Medulla oblongata (tissue), 1 donor: ENCODE results near the gene ARHGAP15.

Source experiments
- DNase-seq: peaks from one replicate; pipeline ENCODE4 v3.0.0-alpha.2; 2015; ENCODE audit errors: extremely low spot score

Gene ARHGAP15

DNA sequence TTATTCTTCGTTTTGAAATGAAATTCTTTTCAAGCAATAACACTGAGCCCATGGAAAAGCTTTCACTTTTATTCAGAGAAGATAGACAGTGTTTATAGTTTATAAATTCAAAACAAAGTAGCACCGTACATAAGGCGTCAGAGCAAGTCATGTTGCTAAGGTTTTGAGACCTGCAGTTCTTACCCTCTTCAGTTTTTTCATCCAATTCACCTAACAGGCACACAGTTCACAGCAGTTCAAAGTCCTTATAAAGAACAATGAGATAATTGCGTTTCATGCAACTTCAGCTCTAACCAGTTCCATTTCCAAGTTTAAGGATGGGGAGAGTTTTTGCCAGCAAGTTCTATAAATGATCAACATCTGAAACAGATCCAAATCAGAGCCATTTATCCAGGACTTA is 96.7 kb downstream of the ARHGAP15 start:
- DNase-seq = no peak

DNA sequence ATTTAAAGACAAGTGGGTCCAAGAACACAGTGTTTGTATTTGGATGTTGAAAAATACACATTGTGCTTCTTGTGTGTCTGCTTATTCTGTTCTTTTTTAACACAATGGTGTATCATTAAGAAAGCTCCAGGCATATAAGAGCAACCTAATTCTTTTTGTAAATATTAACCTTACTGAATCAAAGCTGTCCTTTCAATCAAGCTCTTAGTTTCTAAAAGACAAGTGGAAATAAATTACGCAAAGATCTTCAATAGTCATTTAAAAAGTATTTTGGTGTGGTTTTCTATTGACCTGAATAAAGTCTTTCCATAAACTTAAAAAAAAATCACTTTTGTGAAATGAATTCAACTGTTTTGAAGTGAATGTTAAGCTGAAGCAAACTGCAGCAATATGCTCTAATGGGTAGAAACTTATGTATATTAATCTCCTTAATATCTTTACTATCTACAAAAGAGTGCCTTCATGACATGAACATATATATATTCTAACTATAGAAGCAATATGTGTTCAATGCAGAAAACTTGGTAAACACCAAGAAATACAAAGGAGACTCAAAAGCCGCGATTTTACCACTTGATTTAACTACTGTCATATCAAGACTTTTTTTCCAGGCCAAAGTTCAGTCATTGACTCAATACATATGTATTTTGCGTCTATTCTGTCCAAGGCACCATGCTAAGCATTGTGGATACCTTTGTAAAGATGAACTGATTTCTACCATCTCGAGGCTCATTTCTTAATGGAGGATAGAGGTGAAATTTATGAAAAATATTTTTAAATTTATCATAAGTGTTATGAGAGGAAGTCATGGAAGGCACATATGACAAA is 97.7 kb downstream of the ARHGAP15 start:
- DNase-seq = no peak

DNA sequence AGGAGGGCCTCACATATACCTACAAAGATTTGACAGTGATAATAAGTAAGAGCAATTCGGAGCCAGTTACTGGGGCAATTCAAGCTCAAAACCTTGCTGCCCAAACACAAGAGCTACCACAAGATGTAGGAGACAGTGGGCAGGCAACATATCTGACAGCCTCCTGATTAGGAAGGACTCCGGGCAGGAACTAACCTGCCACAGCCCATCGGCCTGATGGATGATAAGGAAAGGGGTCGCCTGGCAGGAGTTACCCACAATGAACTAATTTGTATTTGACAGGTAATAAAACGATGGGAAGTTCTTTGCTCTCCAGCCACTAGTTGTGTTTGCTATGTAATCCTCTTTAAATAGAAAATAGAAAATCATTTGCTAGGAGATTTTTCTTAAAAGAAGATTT is 100.2 kb downstream of the ARHGAP15 start:
- DNase-seq = no peak

DNA sequence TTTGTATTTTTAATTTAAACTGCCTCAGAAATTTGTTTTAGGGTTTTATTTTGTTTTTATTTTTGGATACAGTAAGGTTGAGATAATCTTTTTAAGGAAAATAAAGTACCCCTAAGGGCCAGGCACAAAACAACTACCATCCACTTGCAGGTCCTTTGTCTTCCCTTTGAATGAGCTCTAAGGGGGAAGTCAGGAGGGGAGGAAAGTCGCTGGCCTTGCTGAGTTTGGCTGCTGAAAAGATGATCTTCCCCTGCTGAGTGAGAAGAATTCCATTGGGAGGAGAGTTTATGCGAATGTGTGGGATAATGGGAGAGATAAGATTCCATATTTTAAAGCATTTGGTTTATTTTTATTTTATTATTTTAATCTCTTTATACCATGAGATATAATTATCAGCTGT is 100.7 kb downstream of the ARHGAP15 start:
- no peak for DNase-seq

DNA sequence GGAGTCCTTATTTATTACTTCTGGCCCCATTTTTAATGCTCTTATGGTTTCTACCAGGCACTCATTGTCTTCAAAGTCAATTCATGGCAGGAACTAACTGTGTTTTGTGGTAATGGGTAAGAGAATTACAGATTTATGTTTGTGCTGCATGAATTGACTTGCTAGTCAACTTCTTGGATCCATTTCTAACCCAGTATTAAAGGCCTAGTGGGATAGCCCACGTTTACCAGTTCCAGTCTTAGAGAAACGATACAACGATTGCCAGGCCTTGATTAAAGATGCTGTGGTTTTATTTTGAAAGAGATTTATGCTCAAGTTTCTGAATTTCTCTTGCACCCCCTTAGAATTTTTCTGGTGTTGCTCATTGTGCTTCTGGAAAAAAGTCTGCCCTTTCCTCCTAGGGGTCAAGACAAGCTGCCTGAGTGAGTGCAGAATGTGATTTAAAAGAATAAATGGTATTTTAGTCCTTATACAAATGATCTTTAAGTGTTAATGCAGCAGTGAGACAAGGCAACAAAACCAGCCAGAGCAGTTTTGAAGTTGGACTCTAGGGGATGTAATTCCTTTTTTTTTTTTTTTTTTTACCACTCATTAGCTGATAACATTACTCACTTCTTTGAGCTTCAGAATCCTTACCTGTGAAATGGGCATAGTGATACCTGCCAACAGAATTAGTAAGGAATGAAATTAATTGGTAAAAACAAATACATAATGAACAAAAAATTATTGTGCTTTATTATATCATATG is 101.5 kb downstream of the ARHGAP15 start:
- no peak for DNase-seq

DNA sequence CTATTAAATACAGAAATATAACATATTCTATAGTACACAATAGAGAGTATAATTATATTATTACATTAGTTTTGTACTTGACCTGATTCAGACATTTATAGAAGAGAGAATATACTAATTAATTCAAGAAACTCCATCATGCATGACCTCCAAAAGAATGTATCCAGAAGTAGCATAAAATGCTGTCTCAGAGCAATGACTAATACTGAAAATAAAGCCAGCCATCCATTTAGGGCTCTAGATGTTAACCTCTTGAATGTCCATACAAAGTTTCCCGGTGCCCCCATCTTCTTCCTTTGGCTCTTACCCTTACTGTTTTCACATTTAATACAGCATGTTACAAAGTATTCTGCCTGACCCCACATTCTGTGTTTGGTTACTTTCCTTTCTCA is 102.0 kb downstream of the ARHGAP15 start:
- no peak for DNase-seq

DNA sequence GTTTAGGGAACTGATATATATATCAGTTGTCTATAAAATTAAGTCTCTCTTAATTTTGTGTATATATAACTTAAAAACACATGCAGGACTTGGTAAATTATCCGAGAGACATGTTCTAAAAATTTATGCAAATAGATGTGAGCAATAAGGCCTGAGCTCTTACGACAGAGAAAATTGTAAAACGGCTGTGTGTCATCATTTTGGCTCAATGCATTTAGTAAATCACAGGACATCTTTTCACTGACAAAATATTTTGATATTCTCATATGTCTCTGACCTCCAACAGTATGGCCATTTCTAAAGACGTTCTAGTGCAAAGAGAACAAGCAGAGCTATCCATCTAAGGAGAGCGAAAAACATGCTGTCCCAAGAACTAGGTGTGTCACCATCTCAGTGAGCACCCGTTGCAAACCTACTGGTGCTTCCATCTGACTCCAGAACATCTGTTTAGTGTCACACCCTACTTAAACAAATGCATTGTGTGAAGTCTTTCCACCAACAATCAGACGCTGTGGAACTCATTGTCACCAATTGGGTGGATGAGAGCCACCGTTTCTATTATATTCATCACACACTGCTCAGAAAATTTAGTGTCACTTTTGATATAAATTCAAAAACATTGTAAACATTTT is 108.0 kb downstream of the ARHGAP15 start:
- DNase-seq = no peak

DNA sequence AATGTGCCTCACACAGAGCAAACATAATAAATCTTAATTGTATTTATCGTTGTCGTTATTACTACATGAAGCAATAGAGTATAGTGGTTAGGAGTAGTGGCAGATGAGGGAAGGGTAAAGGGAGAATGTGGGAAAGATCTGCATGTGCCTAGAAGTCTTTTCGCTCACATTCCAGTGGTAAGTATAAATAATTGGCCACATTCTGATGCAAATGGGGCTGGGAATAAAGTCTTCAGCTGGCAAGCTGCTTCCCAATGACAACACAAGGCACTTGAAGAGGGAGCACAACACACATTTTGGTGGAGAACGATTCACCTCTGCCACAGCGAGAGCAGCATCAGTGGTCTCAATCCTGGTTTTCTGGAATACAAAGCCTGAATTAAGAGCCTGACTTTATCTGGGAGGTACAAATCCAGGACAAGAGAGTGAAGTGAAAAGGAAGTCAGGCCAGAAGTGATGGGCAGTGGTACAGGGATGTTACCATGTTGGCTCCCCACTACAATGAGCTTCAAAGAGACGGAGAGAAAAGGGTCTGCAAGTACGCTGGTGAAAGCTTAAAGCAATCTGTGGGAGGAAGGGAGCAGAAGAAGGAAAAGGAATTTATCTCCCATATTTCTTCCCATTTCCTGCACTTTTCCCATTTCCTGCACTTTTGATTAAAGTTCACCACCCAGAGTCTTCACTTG is 112.3 kb downstream of the ARHGAP15 start:
- no peak for DNase-seq

DNA sequence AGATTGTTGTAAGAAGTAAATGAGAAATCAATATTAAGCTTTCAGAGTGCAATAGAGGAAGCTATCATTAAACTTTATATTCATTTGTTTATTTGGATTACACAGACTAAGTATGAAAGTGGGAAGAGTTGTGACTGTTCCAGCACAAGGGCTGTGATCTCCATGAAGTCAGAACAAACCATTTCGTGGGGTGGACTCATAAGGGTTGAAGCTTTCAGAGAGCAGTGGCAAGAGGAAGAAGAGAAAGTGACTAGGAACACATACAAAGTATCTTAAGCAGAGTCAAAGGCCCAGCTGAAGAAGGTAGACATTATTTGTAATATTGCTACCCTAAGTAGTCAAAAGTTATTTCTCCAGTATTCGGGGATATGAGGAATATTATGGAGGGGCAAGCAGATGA is 117.0 kb downstream of the ARHGAP15 start:
- DNase-seq = no peak

DNA sequence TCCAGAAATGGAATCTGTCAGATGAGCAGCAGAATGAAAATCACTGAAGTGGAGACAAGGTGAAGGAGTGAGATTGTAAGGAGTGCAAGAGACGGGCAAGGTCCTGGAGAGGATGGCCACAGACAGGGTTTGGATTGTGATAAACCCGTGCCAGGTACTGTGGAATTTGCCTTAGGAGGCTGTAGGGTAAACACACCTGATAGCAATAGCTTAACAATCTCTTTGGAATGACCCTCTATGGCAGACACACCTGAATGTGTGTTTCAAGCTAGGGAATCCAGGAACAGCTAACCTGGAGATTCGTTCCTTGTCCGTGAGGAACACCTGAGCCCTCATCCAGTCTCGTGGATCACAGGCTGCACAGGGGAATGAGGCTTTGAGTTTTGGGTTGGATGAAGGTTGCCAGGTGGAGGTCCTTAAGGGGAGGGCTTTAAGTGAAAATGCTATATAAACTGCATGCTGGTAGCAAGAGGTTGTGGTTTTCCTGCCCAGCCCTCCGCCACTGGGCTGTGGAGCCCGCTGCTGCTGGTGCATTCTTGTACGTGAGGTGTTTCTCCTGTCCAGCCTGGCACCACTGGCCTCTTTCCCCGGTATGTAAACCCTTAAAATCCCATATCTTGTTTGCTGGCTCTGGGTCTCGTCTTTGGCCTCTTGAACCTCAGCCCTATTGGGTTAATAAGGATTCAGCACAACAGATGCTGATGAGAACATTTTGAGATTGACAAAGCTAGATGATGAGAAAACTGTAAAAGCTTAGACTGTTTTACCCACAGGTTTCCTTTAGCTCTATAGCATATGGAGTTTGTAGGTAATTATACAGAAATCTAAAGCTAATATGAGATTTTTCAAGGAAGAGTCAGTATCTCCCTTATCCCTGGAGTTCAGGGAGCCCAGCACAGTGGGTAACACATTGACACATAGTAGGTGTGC is 117.9 kb downstream of the ARHGAP15 start:
- no peak for DNase-seq

DNA sequence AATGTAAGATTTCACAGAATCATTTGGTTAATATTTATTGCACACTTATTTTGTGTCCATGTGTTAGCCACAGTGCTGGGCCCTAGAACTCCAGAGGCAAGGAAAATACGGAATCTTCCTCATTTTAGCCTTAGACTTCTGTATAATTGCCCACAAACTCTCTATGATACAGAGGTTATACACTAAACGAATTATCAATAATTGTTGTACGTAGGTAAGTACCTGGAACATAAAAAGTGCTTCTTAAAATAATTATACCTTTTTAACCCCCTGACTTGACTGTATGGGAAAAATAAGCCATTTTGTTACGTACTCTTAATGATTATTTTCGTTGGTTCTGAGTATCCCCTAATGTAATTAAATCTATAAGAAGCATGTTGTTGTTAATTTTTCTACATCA is 119.4 kb downstream of the ARHGAP15 start:
- no peak for DNase-seq

DNA sequence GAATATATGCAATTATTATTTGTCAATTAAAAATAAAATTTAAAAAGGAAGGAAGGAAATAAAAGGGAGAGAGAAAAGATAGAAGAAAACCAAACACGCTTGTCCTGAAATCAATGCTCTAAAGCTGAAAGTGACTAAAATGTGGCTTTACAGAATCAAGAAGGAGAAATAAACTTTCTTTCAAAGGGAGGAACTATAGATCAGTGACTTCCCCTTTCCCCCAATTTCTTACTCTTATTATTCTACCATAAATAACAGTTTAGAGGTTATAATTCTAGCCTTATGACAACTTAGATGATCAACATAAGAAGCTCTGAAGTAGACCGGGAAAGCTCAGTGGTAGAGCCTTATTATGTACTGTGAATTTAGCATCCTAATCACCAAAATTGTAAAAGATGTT is 122.5 kb downstream of the ARHGAP15 start:
- DNase-seq = no peak

DNA sequence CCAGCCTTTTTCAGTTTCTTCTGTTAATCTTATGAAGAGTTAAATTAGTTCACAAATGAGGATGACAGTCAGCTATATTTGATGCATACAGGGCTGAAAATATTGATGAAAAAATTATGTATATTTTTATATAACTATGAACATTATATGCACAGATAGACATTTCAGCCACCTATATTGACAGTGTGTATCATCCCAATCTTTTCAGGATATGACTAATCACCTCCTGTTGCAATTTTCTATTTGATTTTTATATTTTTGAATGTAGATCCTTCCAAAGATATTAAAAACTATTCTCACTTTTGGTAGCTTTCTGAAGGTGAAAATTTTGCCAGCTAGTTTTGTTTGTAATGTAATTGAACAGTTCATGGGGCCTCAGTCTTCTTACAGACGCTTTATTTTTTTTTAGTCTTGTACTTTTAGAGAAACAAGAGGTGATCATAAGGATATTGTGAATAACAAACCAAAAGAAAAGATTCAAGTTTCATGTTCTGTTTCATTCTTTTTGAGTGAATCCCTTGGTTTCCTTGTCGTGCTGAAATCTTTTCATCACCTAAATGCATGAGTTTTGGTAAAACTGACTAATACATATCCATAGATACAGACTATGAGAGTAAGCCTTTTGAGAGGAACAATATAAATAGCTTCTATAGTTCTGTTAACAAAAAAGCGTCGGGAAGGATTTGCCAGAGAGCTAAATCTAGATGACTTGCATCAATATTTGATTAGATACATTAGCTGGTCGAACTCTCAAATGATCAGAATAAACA is 123.1 kb downstream of the ARHGAP15 start:
- no peak for DNase-seq

DNA sequence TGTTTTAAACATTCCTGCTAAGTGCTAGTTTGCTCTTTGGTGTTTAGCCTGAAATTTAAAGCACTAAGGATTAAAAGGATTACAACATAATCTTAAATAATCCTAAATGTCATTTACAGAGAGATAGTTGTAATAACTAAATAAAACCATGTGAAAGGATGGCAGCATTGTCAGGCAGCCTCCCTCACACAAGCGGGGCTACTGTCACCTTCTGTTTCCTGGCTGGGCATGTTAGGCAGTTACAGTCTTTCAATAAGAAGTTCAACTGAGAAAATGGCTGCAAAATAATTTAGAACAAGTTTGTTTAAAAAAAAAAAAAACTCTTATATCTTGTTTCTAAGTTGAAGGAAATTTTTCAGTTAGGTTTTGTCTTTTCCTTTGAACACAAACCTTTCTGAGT is 124.9 kb downstream of the ARHGAP15 start:
- no peak for DNase-seq

DNA sequence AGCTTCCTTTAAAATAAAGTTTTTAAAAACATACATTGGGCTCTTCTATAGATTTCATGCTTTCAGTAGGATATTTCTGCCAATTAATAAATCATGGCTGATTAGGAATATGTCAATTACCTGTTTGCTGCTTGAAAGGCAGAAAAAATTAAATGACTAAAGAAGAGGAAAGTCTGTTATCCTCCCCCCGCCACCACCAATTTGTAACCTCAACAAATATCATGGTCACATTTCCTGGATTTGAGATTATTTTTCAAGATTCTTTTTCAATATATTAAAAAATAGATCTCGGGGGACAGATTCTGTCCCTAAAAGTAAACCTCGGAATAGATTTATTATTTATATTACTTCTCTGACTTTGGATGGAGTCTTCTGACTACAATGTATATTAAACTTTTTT is 125.9 kb downstream of the ARHGAP15 start:
- DNase-seq = no peak

DNA sequence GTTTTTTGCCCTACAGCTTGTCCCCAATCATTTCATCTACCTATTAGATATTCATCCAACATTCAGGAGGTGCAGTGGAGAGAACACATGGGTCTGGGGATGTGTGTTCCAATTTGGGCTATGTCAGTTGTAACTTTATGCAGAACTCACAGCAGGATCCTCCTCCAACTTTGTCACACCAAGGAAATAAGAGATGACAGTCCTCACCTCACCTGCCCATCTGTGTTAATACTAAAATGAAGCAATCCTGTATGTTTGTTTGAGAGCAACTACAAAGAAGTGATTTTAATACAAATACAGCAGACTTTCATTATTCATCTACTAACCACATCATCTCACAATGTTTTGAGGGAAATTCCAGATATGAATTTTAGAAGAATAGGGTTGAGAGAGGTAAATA is 126.7 kb downstream of the ARHGAP15 start:
- DNase-seq = no peak

DNA sequence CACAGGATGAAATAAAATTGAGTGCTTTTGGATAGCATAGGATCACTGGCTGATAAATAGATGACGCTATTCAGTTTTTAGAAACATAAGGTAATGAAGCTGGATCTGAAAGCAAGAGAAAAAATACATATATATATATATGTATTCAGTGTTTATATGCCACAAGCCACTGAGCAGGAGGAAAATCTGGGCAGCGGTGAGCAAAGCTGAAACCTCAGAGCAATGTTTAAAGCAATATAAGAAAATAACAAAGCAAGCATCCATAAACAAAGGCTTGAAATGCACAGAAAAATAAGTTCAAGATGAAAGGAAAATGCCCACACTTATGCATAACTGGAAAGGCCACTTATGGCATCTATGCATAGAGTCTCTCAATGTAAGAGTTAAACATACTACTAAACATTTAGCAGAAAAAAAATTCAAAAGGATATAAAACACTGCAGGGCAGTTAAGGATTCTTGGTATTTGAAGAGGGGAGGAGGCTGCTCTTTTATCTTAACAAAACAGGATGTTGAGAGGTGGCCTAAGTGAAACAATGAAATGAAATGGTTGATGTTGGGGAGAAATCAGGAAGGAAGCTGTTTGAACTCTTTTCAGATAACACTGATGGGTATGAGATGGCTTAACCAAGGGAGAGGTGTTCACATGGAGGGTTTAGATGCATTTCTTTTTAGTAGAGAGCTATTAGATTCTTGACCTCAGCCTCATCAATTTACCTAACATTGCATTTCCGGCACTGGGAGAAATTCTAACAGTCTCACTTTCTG is 129.1 kb downstream of the ARHGAP15 start:
- no peak for DNase-seq

DNA sequence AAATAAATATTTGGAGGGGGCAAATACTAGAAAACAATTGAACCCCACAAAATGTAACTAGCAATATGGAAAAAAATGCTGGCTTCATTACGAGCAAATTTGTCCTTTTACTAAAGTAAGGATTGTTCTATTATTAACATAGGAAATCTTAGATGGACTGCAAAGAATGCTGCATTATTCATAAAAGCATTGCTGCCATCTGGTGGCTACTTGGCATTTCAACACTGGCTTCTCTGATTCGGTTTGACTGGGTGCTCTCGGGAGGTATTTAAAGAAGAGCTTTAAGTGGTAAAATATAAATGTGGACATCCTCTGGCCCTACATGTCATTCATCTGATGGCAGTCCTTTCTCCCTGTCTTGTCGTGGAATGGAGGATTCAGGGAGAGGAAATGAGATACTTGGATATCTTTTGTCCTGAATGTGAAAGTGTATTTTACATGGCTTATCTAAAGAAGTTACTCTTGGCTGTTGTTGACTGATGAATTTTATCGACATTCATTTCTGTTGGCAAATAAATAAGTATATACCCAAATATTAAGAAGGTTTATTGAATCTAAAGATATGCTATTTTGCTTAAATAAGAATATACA is 130.2 kb downstream of the ARHGAP15 start:
- DNase-seq = peak; percentile 87

DNA sequence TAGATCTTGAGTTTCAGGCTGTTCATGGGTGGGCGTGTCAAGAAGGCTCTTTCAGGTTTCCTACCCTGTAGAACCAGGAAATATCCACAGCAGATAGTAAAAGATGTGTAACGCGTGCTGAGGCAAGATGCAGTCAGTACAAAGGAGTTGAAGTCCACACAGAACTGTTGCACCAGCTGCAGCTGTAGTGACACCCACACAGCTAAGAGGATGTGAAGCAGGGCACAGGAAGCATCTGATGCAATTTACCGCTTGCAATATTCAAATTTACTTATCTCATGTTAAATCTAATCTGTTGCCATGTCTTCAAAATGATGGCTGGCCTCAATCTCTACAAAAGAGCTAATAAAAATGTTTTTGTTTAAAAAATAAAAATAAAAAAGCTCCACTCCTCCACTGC is 132.8 kb downstream of the ARHGAP15 start:
- DNase-seq = no peak
